HG03342 (cell line): ENCODE data around the gene SDC1.

ENCODE experiments used
- ATAC-seq: cut with Tn5 transposase; IDR thresholded peaks from one replicate; pipeline ENCODE4 v1.9.1; 2021; ENCODE audit warnings: mild to moderate bottlenecking, moderate library complexity; ENCODE audit not compliant: unreplicated experiment

The SDC1 gene

DNA sequence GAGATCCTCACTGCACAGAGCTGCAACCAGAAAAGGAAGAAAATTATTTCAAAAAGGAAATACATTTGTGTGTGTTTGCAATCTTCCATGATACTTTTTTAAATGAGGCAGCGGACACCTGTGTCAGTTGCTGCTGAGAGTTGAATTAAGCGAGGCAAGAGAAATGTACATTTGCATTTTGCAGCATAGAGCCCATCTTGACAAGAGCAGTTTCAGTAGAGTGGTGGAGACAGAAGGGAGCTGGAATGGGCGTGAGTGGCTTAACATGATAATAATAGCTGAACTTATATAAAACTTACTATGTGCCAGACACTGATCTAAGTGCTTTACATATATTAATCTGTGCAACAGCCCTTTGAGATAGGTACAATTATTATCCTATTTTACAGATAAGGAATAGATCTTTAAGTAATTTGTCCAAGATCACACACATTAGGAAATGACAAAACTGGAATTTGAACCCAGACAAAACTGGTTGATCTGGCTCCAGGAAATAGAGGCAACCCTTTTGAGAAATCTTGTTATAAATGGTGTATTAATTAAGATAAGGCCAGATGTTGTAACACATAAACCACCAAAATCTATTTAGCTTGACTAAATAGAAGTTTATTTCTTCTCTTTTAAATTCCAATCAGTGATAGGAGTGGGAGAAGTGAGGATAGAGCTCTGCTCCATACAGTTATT is 68.7 kb downstream of the SDC1 start:
- ATAC-seq = no peak

DNA sequence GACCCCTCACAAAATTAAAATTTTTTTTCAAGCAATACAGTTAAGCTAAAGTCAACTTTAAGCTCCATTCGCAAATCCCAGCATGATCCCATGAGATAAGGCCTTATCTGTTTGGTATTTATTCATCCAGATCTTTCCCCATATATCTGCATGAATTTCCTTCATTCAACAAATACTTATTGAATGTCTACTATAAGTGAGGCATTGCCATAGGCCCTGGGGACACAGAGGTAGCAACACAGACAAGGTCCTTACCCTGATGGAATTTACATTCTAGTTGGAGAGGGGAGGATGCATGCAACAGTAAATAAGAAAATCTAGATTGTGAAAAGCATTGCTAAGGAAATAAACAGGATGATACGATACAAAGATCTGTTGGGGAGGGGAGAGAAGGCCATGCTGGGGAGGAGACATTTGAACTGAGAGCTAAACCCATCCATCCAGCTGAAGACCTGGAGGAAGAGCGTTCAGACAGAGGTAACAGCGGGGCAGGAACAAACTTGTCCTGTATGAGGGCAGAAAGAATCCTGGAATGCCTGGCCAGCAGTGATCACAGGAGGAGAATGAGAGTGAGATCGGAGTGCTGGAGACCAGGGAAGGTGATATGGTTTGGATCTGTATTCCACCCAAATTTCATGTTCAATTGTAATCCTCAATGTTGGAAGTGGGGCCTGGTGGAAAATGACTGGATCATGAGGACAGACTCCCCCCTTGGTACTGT is 71.6 kb downstream of the SDC1 start:
- no peak for ATAC-seq

DNA sequence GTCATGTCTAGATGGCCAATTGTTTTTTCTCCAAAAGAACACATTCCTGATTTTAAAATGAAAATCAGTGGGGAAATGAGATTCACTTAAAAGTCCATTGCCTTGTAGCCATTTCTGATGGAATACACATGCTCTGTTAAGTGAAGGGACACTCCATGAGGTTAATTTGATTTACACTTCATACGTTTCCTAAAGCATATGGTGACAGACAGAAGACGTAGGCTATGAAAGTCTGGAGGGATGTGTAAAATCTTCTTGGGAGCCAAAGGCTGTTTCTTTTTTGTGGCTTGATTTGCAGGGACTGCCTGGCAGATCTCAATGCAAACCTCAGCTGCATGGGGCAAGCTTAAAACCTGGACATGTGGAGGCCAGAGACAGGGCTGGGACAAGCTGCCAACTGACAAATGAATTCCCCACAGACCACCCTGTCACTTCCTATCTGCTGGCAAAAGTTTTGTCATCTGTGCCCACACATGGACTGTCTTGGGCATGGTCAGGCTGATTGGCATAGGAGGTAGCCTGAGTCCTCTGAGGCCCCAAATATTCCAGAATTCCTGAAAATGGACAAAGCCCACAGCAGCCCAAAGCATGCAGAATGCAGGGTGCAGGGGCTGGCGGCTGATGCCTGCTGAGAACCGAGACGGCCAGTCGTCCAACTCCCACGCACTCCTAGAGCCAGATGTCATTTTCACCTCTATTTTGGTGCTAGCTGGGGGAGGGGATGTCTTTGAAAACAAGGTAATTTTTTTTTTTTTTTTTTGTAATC is 73.9 kb downstream of the SDC1 start:
- ATAC-seq = peak; percentile 72
